SHP77 (cell line): Measurements from ENCODE around the gene XIRP2.

Source experiments
- DNase-seq, 2 experiments: peaks; one replicate each; lab custom pipeline; 2025; lab: John Stamatoyannopoulos, UW

Gene XIRP2

GRCh38 chr2:167293943-167294775, 405.9 kb downstream of the XIRP2 start:
- DNase-seq = peak in 1 of 2 experiments; percentile 9

DNA sequence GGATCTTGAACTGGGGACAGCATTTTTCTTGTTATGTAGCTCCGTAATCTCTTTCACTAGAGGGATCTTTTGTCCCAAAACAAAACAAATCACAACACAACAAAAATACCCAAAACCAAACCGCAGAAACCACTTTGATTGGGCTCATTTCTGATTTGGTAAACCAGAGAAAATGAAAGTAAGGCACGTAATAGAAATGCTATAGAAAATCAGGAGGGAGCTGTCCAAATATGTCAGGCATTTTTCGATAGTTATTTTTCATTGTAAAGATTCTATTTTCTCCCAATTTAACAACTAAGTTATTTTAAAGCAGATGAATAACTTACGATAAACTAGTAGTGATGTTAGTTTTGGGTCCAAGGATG, 406.5 kb downstream of the XIRP2 start:
- no peak for DNase-seq

DNA sequence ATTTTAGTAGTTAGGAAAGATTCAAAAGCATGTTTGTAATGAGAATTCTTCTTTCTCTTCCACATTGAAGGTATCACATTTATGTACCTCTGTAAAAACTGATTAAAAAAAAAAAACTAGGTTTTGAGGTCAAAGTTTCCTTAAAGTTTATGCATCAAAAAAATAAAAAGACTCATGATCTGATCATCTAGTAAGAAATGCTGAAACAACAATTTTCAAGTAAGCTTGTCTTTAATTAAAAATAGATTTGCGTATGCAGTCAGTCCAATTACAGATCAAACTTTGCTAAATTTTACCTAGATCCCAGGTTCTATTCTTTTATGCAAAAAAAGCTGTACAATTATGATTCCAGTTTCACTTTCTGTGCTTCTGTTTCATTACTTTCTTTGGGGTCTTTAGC, 409.0 kb downstream of the XIRP2 start:
- no peak for DNase-seq

DNA sequence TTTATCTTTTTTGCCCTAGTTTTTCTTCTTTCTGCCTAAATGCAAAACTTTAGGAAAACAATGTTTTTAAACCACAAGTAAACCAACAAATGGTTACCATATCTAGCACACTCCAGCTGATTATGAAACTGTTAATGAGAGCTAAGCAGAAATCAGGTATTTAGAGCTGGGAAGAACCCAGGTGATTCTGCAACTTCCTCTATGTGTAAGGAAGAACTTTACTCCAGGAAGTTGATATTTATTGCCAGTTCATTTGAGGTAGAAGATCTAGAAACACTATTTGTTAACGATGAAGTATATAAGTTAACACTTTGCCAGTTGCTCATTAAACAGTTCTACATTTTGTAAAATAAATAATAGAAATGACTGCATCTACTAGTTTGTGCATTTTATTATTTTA, 409.7 kb downstream of the XIRP2 start:
- no peak for DNase-seq
